ENCODE results near the gene TRIM67.

Gene TRIM67

GRCh38 chr1:231172411-231172810 lies 10.6 kb downstream of the TRIM67 start:
- TF ChIP-seq CTCF (IDR thresholded peaks at IDR 0.05; ENCODE audit: low read depth, low read length, missing control alignments): no peak
- H3K4me3 ChIP-seq (replicated peaks; ENCODE audit: low read depth, low read length): no peak overlapping the region
- DNase-seq (ENCODE audit: extremely low read depth, low read depth): no peak

- no peak for TF ChIP-seq CTCF (IDR thresholded peaks at IDR 0.05; ENCODE audit: low read depth, low read length, missing control alignments)
- DNase-seq (ENCODE audit: extremely low read depth, low read depth): no peak
- no peak overlapping the region for H3K4me3 ChIP-seq (replicated peaks; ENCODE audit: low read depth, low read length)
Observed at GRCh38 chr1:231176421-231176820, 14.6 kb downstream of the TRIM67 start.

GRCh38 chr1:231177226-231177625 lies 15.4 kb downstream of the TRIM67 start:
- H3K4me3 ChIP-seq (replicated peaks; ENCODE audit: low read depth, low read length): no peak overlapping the region
- TF ChIP-seq CTCF (IDR thresholded peaks at IDR 0.05; ENCODE audit: low read depth, low read length, missing control alignments): no peak
- no peak for DNase-seq (ENCODE audit: extremely low read depth, low read depth)

- no peak for TF ChIP-seq CTCF (IDR thresholded peaks at IDR 0.05; ENCODE audit: low read depth, low read length, missing control alignments)
- H3K4me3 ChIP-seq (replicated peaks; ENCODE audit: low read depth, low read length): no peak overlapping the region
- DNase-seq (ENCODE audit: extremely low read depth, low read depth): no peak
Observed at GRCh38 chr1:231177936-231178335, 16.1 kb downstream of the TRIM67 start.

- H3K4me3 ChIP-seq (replicated peaks; ENCODE audit: low read depth, low read length): no peak overlapping the region
- no peak for DNase-seq (ENCODE audit: extremely low read depth, low read depth)
- no peak for TF ChIP-seq CTCF (IDR thresholded peaks at IDR 0.05; ENCODE audit: low read depth, low read length, missing control alignments)
Observed at GRCh38 chr1:231178970-231179369, 17.1 kb downstream of the TRIM67 start.

- no peak for TF ChIP-seq CTCF (IDR thresholded peaks at IDR 0.05; ENCODE audit: low read depth, low read length, missing control alignments)
- DNase-seq (ENCODE audit: extremely low read depth, low read depth): no peak
Observed at GRCh38 chr1:231180034-231180433, 18.2 kb downstream of the TRIM67 start.

GRCh38 chr1:231181271-231181670 lies 19.4 kb downstream of the TRIM67 start:
- H3K4me3 ChIP-seq (replicated peaks; ENCODE audit: low read depth, low read length): no peak overlapping the region
- no peak for DNase-seq (ENCODE audit: extremely low read depth, low read depth)
- TF ChIP-seq CTCF (IDR thresholded peaks at IDR 0.05; ENCODE audit: low read depth, low read length, missing control alignments): no peak

More at GRCh38 chr1:231180034-231180433, 18.2 kb downstream of the TRIM67 start:
- no peak overlapping the region for H3K4me3 ChIP-seq (replicated peaks; ENCODE audit: low read depth, low read length)

Data from HFF-Myc (cell line).